ENCODE measurements around the gene NDUFS6.
"Not testable (repeated sequence)": the region's sequence is repeated elsewhere in the genome, so short reads cannot be mapped to it uniquely, and the experiment has no call there.

The NDUFS6 gene

DNA sequence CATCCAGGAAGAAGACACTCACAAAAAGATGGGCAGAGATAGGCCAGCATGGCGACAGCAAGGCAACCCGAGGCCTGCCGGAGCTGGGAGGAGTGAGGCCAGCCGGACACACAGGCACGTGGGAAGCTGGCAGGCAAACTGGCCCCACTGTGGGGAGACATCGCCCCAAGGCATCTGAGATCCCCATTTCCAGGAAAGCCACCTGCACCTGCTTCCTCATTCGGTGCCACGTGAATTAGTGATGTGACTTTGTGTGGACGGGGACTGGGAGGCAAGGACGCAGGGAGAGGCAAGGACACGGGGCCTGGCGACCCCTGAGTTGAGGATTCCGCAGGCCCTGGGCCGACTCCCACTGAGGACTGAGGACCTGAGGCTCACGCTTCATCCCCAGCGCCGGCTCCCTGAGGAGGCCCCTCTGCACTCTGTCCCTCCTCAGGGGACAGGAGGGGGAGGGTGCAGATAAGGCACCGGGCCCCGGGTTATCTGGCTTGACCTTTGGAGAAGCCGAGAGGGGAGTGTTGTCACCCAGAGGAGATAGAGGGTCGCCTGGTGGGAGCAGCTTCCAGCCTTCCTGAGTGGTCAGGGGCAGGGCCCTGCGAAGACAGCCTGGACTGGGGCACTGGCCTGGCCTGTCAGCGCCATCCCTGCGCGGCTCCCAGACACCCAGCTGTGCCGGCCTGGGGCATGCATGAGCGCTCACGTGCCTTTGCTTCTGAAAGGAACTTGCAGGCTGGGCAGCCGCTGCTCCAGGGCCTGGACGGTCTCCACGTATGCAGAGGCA, 39.7 kb downstream of the NDUFS6 start:
- no CpG with 5 or more reads among the region's 31 CpGs for WGBS, 2 donors (ENCODE audit: extremely low coverage in 2 of 2, insufficient read length in 2 of 2, insufficient replicate concordance in 1 of 2)
- H2BK120ac ChIP-seq (ENCODE audit: low read depth, low read length): no peak overlapping the region
- H3K27me3 ChIP-seq (ENCODE audit: control insufficient read depth in 3 of 3, insufficient read depth in 3 of 3, low read depth in 1 of 3, low read length in 3 of 3): peaks cover 0 to 9% (median under 1%) of the 10 kb centered on the region in 3 experiments
- peak overlapping the region; percentile 77 for H2BK15ac ChIP-seq (ENCODE audit: low read length)
- H3K4me2 ChIP-seq (ENCODE audit: insufficient read depth, low read length, poor library complexity, severe bottlenecking): no peak overlapping the region
- no peak overlapping the region for H3K9ac ChIP-seq (ENCODE audit: low read depth, low read length, poor library complexity)
- H3K4ac ChIP-seq (ENCODE audit: low read length): no peak overlapping the region
- H3K4me3 ChIP-seq (ENCODE audit: low read length in 2 of 2): no peak overlapping the region
- H2BK5ac ChIP-seq (ENCODE audit: low read length): peak overlapping the region; percentile 44
- H2BK12ac ChIP-seq (ENCODE audit: low read length): no peak overlapping the region
- H3K4me1 ChIP-seq (ENCODE audit: control insufficient read depth in 2 of 2, insufficient read depth in 1 of 2, low read depth in 1 of 2, low read length in 2 of 2): peaks cover 6 to 7% of the 10 kb centered on the region in 2 donors
- H3K27ac ChIP-seq (replicated peaks; ENCODE audit: low read length): no peak overlapping the region
- peak overlapping the region; percentile 66 for H3K18ac ChIP-seq (ENCODE audit: low read length)
- no peaks in the 10 kb centered on the region for H3K9me3 ChIP-seq (replicated peaks in 1 of 2; ENCODE audit: control insufficient read depth in 2 of 2, insufficient read depth in 1 of 2, low read depth in 1 of 2, low read length in 2 of 2)
- peak overlapping the region; percentile 81 for H2AFZ ChIP-seq (ENCODE audit: low read length)
- H3K36me3 ChIP-seq (replicated peaks in 1 of 2; ENCODE audit: control insufficient read depth in 2 of 2, insufficient read depth in 2 of 2, low read length in 2 of 2): no peaks in the 10 kb centered on the region
- no peak overlapping the region for H3K14ac ChIP-seq (ENCODE audit: low read length)
- H4K91ac ChIP-seq (ENCODE audit: low read depth, low read length, poor library complexity): no peak overlapping the region
- H2AK5ac ChIP-seq (ENCODE audit: low read depth, low read length): peak overlapping the region; percentile 28
- peak; percentile 37 for DNase-seq (ENCODE audit: low spot score)
- peak overlapping the region; percentile 3 for H3K23ac ChIP-seq (ENCODE audit: low read depth, low read length, poor library complexity)
- no peak overlapping the region for H4K8ac ChIP-seq (ENCODE audit: low read depth, low read length)
- H3K79me1 ChIP-seq (ENCODE audit: low read depth, low read length): no peaks in the 10 kb centered on the region

DNA sequence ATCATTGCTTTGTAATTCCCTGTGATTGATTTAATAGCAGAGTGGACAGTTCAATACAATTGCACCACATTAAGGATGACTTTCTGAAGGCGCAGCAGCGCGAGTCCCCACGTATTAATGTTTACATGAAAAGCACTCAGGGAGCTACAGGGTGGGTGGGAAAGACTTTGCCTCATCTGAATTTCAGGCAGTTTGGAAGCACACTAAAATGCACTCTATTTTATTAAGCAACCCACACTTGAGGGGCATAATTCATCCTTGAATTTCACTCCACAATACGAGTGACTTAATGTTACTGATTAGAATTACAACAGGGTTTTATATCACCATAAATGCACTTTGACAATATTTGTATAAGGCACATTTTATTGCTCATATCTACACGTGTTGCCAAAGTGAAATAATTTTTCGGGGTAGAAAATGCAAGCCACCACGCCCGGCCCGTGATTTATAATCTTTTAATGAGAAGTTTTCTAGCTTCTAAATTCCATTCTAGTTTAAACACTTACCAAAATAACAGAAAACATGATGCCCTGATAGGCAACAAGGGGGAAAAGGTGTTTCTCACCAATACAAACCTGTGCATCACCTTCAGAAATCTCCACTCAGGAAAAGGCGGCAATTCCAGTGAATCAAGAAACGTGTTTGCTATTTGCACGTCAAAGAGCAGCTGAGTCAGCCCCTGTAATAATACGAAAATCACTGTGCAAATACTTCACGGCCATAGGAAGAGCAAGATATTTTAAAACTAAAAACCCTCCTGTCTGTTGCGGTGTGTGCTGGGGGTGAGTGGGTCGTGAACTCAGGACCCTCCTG, 41.0 kb downstream of the NDUFS6 start:
- Histone ChIP-seq H4K8ac (ENCODE audit: low read depth, low read length) (no peak overlapping the region), H2BK120ac (ENCODE audit: low read depth, low read length) (no peak overlapping the region), H3K9me3 (replicated peaks in 1 of 2; ENCODE audit: control insufficient read depth in 2 of 2, insufficient read depth in 1 of 2, low read depth in 1 of 2, low read length in 2 of 2) (no peaks in the 10 kb centered on the region), H2BK5ac (ENCODE audit: low read length) (no peak overlapping the region), H3K23ac (ENCODE audit: low read depth, low read length, poor library complexity) (no peak overlapping the region), H3K27ac (replicated peaks; ENCODE audit: low read length) (no peak overlapping the region), H3K4me2 (ENCODE audit: insufficient read depth, low read length, poor library complexity, severe bottlenecking) (no peak overlapping the region), H2AK5ac (ENCODE audit: low read depth, low read length) (no peak overlapping the region), H3K27me3 (ENCODE audit: control insufficient read depth in 3 of 3, insufficient read depth in 3 of 3, low read depth in 1 of 3, low read length in 3 of 3) (peaks cover 0 to 9% (median 7%) of the 10 kb centered on the region in 3 experiments), H3K4me3 (ENCODE audit: low read length in 2 of 2) (no peak overlapping the region), H2BK12ac (ENCODE audit: low read length) (no peak overlapping the region), H3K4ac (ENCODE audit: low read length) (no peak overlapping the region), H3K36me3 (replicated peaks in 1 of 2; ENCODE audit: control insufficient read depth in 2 of 2, insufficient read depth in 2 of 2, low read length in 2 of 2) (peaks cover 0 to 1% of the 10 kb centered on the region in 2 donors), H3K18ac (ENCODE audit: low read length) (no peak overlapping the region), H2AFZ (ENCODE audit: low read length) (no peak overlapping the region), H3K79me1 (ENCODE audit: low read depth, low read length) (no peaks in the 10 kb centered on the region), H2BK15ac (ENCODE audit: low read length) (no peak overlapping the region), H3K14ac (ENCODE audit: low read length) (no peak overlapping the region), H4K91ac (ENCODE audit: low read depth, low read length, poor library complexity) (no peak overlapping the region), H3K9ac (ENCODE audit: low read depth, low read length, poor library complexity) (no peak overlapping the region), H3K4me1 (ENCODE audit: control insufficient read depth in 2 of 2, insufficient read depth in 1 of 2, low read depth in 1 of 2, low read length in 2 of 2) (peaks cover 6 to 7% of the 10 kb centered on the region in 2 donors)
- no CpG with 5 or more reads among the region's 17 CpGs for WGBS, 2 donors (ENCODE audit: extremely low coverage in 2 of 2, insufficient read length in 2 of 2, insufficient replicate concordance in 1 of 2)
- no peak for DNase-seq (ENCODE audit: low spot score)

DNA sequence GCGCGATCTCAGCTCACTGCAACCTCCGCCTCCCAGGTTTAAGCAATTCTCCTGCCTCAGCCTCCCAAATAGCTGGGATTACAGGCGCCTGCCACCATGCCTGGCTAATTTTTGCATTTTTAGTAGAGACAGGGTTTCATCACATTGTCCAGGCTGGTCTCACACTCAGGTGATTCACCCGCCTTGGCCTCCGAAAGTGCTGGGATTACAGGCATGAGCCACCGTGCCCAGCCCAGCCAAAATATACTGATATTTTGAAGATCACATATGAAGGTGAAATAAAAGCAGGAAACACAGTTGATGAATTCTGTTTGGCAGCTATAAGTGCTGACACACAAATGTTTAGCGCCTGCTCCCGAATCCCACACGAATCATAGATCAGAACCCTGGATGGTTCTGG, 42.6 kb downstream of the NDUFS6 start:
- not testable (repeated sequence) for H3K4me3 ChIP-seq (ENCODE audit: low read length in 2 of 2); H3K4me1 ChIP-seq (ENCODE audit: control insufficient read depth in 2 of 2, insufficient read depth in 1 of 2, low read depth in 1 of 2, low read length in 2 of 2); H3K79me1 ChIP-seq (ENCODE audit: low read depth, low read length); H2AK5ac ChIP-seq (ENCODE audit: low read depth, low read length); H3K27ac ChIP-seq (replicated peaks; ENCODE audit: low read length); H3K18ac ChIP-seq (ENCODE audit: low read length); H3K36me3 ChIP-seq (replicated peaks in 1 of 2; ENCODE audit: control insufficient read depth in 2 of 2, insufficient read depth in 2 of 2, low read length in 2 of 2); H3K9me3 ChIP-seq (replicated peaks in 1 of 2; ENCODE audit: control insufficient read depth in 2 of 2, insufficient read depth in 1 of 2, low read depth in 1 of 2, low read length in 2 of 2); H3K4ac ChIP-seq (ENCODE audit: low read length); H2BK5ac ChIP-seq (ENCODE audit: low read length); DNase-seq (ENCODE audit: low spot score); H4K91ac ChIP-seq (ENCODE audit: low read depth, low read length, poor library complexity); H2BK12ac ChIP-seq (ENCODE audit: low read length); H2BK120ac ChIP-seq (ENCODE audit: low read depth, low read length); H3K9ac ChIP-seq (ENCODE audit: low read depth, low read length, poor library complexity); H2BK15ac ChIP-seq (ENCODE audit: low read length); H3K23ac ChIP-seq (ENCODE audit: low read depth, low read length, poor library complexity); H3K14ac ChIP-seq (ENCODE audit: low read length); H3K4me2 ChIP-seq (ENCODE audit: insufficient read depth, low read length, poor library complexity, severe bottlenecking); H4K8ac ChIP-seq (ENCODE audit: low read depth, low read length); H2AFZ ChIP-seq (ENCODE audit: low read length)
- H3K27me3 ChIP-seq (ENCODE audit: control insufficient read depth in 3 of 3, insufficient read depth in 3 of 3, low read depth in 1 of 3, low read length in 3 of 3): peaks cover 0 to 14% (median 9%) of the 10 kb centered on the region in 3 experiments
- WGBS, 2 donors (ENCODE audit: extremely low coverage in 2 of 2, insufficient read length in 2 of 2, insufficient replicate concordance in 1 of 2): no CpG with 5 or more reads among the region's 10 CpGs
